HEK293 (cell line): ENCODE data around the gene CCDC201.
"Not testable (repeated sequence)": the region's sequence is repeated elsewhere in the genome, so short reads cannot be mapped to it uniquely, and the experiment has no call there.

Source experiments
- CTCF ChIA-PET: fragments of 350-600 bp; formaldehyde crosslinking; extraction: SDS; loops from one replicate; lab custom pipeline; 2021; ENCODE audit warnings: antibody characterized with exemption; lab: Yijun Ruan, JAX
- POLR2A ChIA-PET: fragments of 300-600 bp; formaldehyde crosslinking; extraction: SDS; loops from one replicate; lab custom pipeline; 2020; ENCODE audit warnings: antibody characterized with exemption, inconsistent platforms; lab: Yijun Ruan, JAX
- H3K27ac ChIP-seq: fragments of 200-500 bp; sonication (Bioruptor generic); 2 replicates; pipeline ENCODE4 v1.5.1; 2014; ENCODE audit warnings: low read depth, low read length, control low read depth, inconsistent platforms; ENCODE audit errors: extremely low read depth
- H3K36me3 ChIP-seq, 2 experiments: fragments of 200-500 bp in 1 of 2; sonication (Bioruptor generic) in 1 of 2; 1 replicate in 1 of 2; 2 replicates in 1 of 2; pipeline ENCODE4 v1.5.1; 2014 to 2017; ENCODE audit warnings: inconsistent platforms in 2 of 2, low read length in 2 of 2; ENCODE audit not compliant: control insufficient read depth in 2 of 2, insufficient read depth in 1 of 2
- H3K4me1 ChIP-seq: fragments of 200-500 bp; sonication (Bioruptor generic); 2 replicates; pipeline ENCODE4 v1.5.1; 2014; ENCODE audit warnings: mild to moderate bottlenecking, low read length, inconsistent platforms; ENCODE audit not compliant: control insufficient read depth, insufficient read depth
- H3K4me3 ChIP-seq: 2 replicates; pipeline ENCODE4 v1.5.1; 2011; ENCODE audit warnings: low read depth, mild to moderate bottlenecking, control low read depth, low read length, moderate library complexity
- H3K9me3 ChIP-seq: fragments of 200-500 bp; sonication (Bioruptor generic); 2 replicates; pipeline ENCODE4 v1.5.1; 2014; ENCODE audit warnings: low read depth, low read length, inconsistent platforms; ENCODE audit not compliant: control insufficient read depth, insufficient read depth
- ZNF10 ChIP-seq: fragments of 450-650 bp; formaldehyde crosslinking; IDR thresholded peaks from 2 replicates; pipeline ENCODE4 v1.5.1; 2017; ENCODE audit warnings: missing biosample characterization, missing genetic modification characterization

Gene CCDC201

GRCh38 chr7:45856888-45857287 is 16.0 kb downstream of the CCDC201 start:
- POLR2A ChIA-PET = not testable (repeated sequence)
- TF ChIP-seq ZNF10 (tag by site-specific recombination) = peak; percentile 62; the same call in 1 of the 2 replicates
- TF ChIP-seq, all 188 proteins: peak for 1; not testable (repeated sequence) for 187

GRCh38 chr7:45855680-45856079 is 17.2 kb downstream of the CCDC201 start:
- H3K4me1 ChIP-seq, POLR2A ChIA-PET, H3K27ac ChIP-seq, H3K36me3 ChIP-seq, H3K9me3 ChIP-seq, H3K4me3 ChIP-seq: not testable (repeated sequence)
- CTCF ChIA-PET = interaction anchor here (0.7 to 1.1 kb wide), 2 partner anchors 328 to 883 kb away, joined by 3 to 4 read pairs; no protein-coding TSS in a partner anchor

More at GRCh38 chr7:45856888-45857287, 16.0 kb downstream of the CCDC201 start:
- CTCF ChIA-PET, H3K4me1 ChIP-seq, H3K9me3 ChIP-seq, H3K4me3 ChIP-seq, H3K36me3 ChIP-seq, H3K27ac ChIP-seq: not testable (repeated sequence)

GRCh38 chr7:45853491-45853890 is 19.4 kb downstream of the CCDC201 start:
- H3K36me3 ChIP-seq, POLR2A ChIA-PET, H3K4me1 ChIP-seq, H3K9me3 ChIP-seq, H3K4me3 ChIP-seq, H3K27ac ChIP-seq: not testable (repeated sequence)
- CTCF ChIA-PET = interaction anchor here (0.6 to 1.8 kb wide), 4 partner anchors 137 to 940 kb away, joined by 3 to 7 read pairs (median 4); no protein-coding TSS in a partner anchor

- H3K4me1 ChIP-seq, H3K4me3 ChIP-seq, H3K27ac ChIP-seq, H3K36me3 ChIP-seq, POLR2A ChIA-PET, H3K9me3 ChIP-seq: not testable (repeated sequence)
- CTCF ChIA-PET = interaction anchor here (1.3 kb wide), 1 partner anchor 190 kb away, joined by 3 read pairs; no protein-coding TSS in a partner anchor
Observed at GRCh38 chr7:45852984-45853383, 19.9 kb downstream of the CCDC201 start.

- H3K27ac ChIP-seq, POLR2A ChIA-PET, H3K4me3 ChIP-seq, H3K36me3 ChIP-seq, H3K9me3 ChIP-seq, CTCF ChIA-PET, H3K4me1 ChIP-seq: not testable (repeated sequence)
Observed at GRCh38 chr7:45848734-45849133, 24.1 kb downstream of the CCDC201 start.

- H3K27ac ChIP-seq, H3K9me3 ChIP-seq, H3K36me3 ChIP-seq, H3K4me1 ChIP-seq, POLR2A ChIA-PET, CTCF ChIA-PET, H3K4me3 ChIP-seq: not testable (repeated sequence)
Observed at GRCh38 chr7:45846536-45846935, 26.3 kb downstream of the CCDC201 start.

GRCh38 chr7:45841926-45842717 is 30.8 kb downstream of the CCDC201 start:
- POLR2A ChIA-PET, H3K36me3 ChIP-seq, CTCF ChIA-PET, H3K9me3 ChIP-seq, H3K27ac ChIP-seq, H3K4me1 ChIP-seq, H3K4me3 ChIP-seq: not testable (repeated sequence)

- H3K4me1 ChIP-seq, H3K4me3 ChIP-seq, H3K9me3 ChIP-seq, CTCF ChIA-PET, H3K36me3 ChIP-seq, H3K27ac ChIP-seq, POLR2A ChIA-PET: not testable (repeated sequence)
Observed at GRCh38 chr7:45838852-45839251, 34.0 kb downstream of the CCDC201 start.

- H3K4me1 ChIP-seq, H3K27ac ChIP-seq, H3K36me3 ChIP-seq, CTCF ChIA-PET, POLR2A ChIA-PET, H3K4me3 ChIP-seq, H3K9me3 ChIP-seq: not testable (repeated sequence)
Observed at GRCh38 chr7:45832433-45833177, 40.3 kb downstream of the CCDC201 start.

GRCh38 chr7:45829846-45830245 is 43.0 kb downstream of the CCDC201 start:
- POLR2A ChIA-PET, CTCF ChIA-PET: not testable (repeated sequence)

More at GRCh38 chr7:45829846-45830245, 43.0 kb downstream of the CCDC201 start:
- not testable (repeated sequence) for H3K4me1 ChIP-seq, H3K4me3 ChIP-seq, H3K27ac ChIP-seq, H3K36me3 ChIP-seq, H3K9me3 ChIP-seq
